Astrocyte (in vitro differentiated cells and primary cell): ENCODE data around the gene MIDN. TPM values are rescaled to one million over a fixed set of nuclear protein-coding genes. Genes with fewer than 3 reads are reported as not detected.
A peak's percentile ranks its signal among the peaks of the same experiment; 100 is the strongest.

ENCODE experiments used
- DNase-seq: peaks from one replicate; pipeline ENCODE4 v3.0.0-alpha.2; 2010; ENCODE audit warnings: low read depth
- FAIRE-seq: peaks from 2 replicates; lab custom pipeline; 2011; peaks lifted over from hg19 to GRCh38; lab: Jason Lieb, UNC
- H2AFZ ChIP-seq: 2 replicates; pipeline ENCODE4 v1.6.0; 2012; ENCODE audit warnings: low read depth, low read length, inconsistent platforms
- H3K27ac ChIP-seq: 2 replicates; pipeline ENCODE4 v1.5.1; 2011; ENCODE audit warnings: low read depth, low read length, inconsistent platforms
- H3K27me3 ChIP-seq: 2 replicates; pipeline ENCODE4 v1.6.0; 2011; ENCODE audit warnings: low read length, inconsistent platforms; ENCODE audit not compliant: insufficient read depth
- H3K36me3 ChIP-seq: 2 replicates; pipeline ENCODE4 v1.5.1; 2011; ENCODE audit warnings: low read length, inconsistent platforms; ENCODE audit not compliant: insufficient read depth
- H3K4me1 ChIP-seq: 2 replicates; pipeline ENCODE4 v1.5.1; 2011; ENCODE audit warnings: low read length, inconsistent platforms; ENCODE audit not compliant: insufficient read depth
- H3K4me2 ChIP-seq: 2 replicates; pipeline ENCODE4 v1.6.0; 2012; ENCODE audit warnings: low read length, inconsistent platforms
- H3K4me3 ChIP-seq: 2 replicates; pipeline ENCODE4 v1.5.1; 2011; ENCODE audit warnings: low read depth, mild to moderate bottlenecking, low read length, inconsistent platforms; ENCODE audit not compliant: insufficient read depth
- H3K79me2 ChIP-seq: 2 replicates; pipeline ENCODE4 v1.6.0; 2012; ENCODE audit warnings: mild to moderate bottlenecking, low read length, inconsistent platforms; ENCODE audit not compliant: insufficient read depth
- H3K9ac ChIP-seq: 2 replicates; pipeline ENCODE4 v1.6.0; 2012; ENCODE audit warnings: mild to moderate bottlenecking, low read length, inconsistent platforms
- H3K9me3 ChIP-seq: 2 replicates; pipeline ENCODE4 v1.5.1; 2012; ENCODE audit warnings: low read depth, mild to moderate bottlenecking, low read length, inconsistent platforms; ENCODE audit not compliant: insufficient read depth
- H4K20me1 ChIP-seq: 2 replicates; pipeline ENCODE4 v1.6.0; 2012; ENCODE audit warnings: low read length, inconsistent platforms; ENCODE audit not compliant: insufficient read depth
- H3K27ac Mint-ChIP-seq: one replicate; pipeline ENCODE4 v1.8.0; 2021; ENCODE audit warnings: mild to moderate bottlenecking, mixed read lengths; ENCODE audit not compliant: unreplicated experiment
- H3K27me3 Mint-ChIP-seq: one replicate; pipeline ENCODE4 v1.8.0; 2021; ENCODE audit warnings: low read depth, mixed read lengths; ENCODE audit not compliant: unreplicated experiment
- H3K36me3 Mint-ChIP-seq: one replicate; pipeline ENCODE4 v1.8.0; 2021; ENCODE audit warnings: low read depth, mixed read lengths; ENCODE audit not compliant: unreplicated experiment
- H3K4me1 Mint-ChIP-seq: one replicate; pipeline ENCODE4 v1.8.0; 2021; ENCODE audit warnings: low read depth, mixed read lengths; ENCODE audit not compliant: unreplicated experiment
- H3K4me3 Mint-ChIP-seq: one replicate; pipeline ENCODE4 v1.8.0; 2021; ENCODE audit warnings: mild to moderate bottlenecking, moderate library complexity, mixed read lengths; ENCODE audit not compliant: unreplicated experiment
- H3K9me3 Mint-ChIP-seq: one replicate; pipeline ENCODE4 v1.8.0; 2021; ENCODE audit warnings: mild to moderate bottlenecking, mixed read lengths; ENCODE audit not compliant: unreplicated experiment
- CTCF ChIP-seq: IDR thresholded peaks from 2 replicates; pipeline ENCODE4 v1.5.1; 2011; ENCODE audit warnings: low read depth, mild to moderate bottlenecking, inconsistent platforms, low read length, moderate library complexity; ENCODE audit not compliant: insufficient read depth
- EZH2 ChIP-seq: IDR thresholded peaks from 2 replicates; pipeline ENCODE4 v1.6.1; 2012; ENCODE audit warnings: mild to moderate bottlenecking, low read length, inconsistent platforms; ENCODE audit not compliant: insufficient read depth
- total RNA-seq: library from RNA; stranded (reverse); gene quantifications from 2 replicates; pipeline ENCODE4 v1.2.1, GENCODE V29; 2021

Gene MIDN
- total RNA-seq, 1 donor from 2014 or later = 141 TPM

- Histone ChIP-seq H3K9me3 (no peaks in the 10 kb centered on the region), H3K27ac (no peak overlapping the region), H3K4me3 (no peak overlapping the region), H3K4me2 (no peak overlapping the region), H3K9ac (no peak overlapping the region), H4K20me1 (peaks cover 34% of the 10 kb centered on the region), H3K36me3 (peaks cover 11% of the 10 kb centered on the region), H3K27me3 (no peaks in the 10 kb centered on the region), H3K4me1 (peaks cover 24% of the 10 kb centered on the region), H3K79me2 (peaks cover 33% of the 10 kb centered on the region), H2AFZ (no peak overlapping the region)
- no peak for DNase-seq
- H3K4me1 Mint-ChIP-seq = peaks cover 10% of the 10 kb centered on the region
- H3K4me3 Mint-ChIP-seq = peak overlapping the region; percentile 9
- peak overlapping the region; percentile 15 for H3K27ac Mint-ChIP-seq
- TF ChIP-seq CTCF (no peak), EZH2 (no peak)
- no peaks in the 10 kb centered on the region for H3K27me3 Mint-ChIP-seq
- FAIRE-seq = no peak
- H3K36me3 Mint-ChIP-seq = peaks cover 5% of the 10 kb centered on the region
- no peaks in the 10 kb centered on the region for H3K9me3 Mint-ChIP-seq
Observed at GRCh38 chr19:1278074-1278473, 29.7 kb downstream of the MIDN start.

GRCh38 chr19:1278713-1279660, 30.6 kb downstream of the MIDN start:
- FAIRE-seq (no peak), DNase-seq (no peak)
- H4K20me1 ChIP-seq = peaks cover 25% of the 10 kb centered on the region
- H3K9me3 Mint-ChIP-seq = no peaks in the 10 kb centered on the region
- no peak overlapping the region for H2AFZ ChIP-seq
- H3K27me3 ChIP-seq = no peaks in the 10 kb centered on the region
- H3K4me3 ChIP-seq = no peak overlapping the region
- peaks cover 3% of the 10 kb centered on the region for H3K4me1 Mint-ChIP-seq
- H3K36me3 Mint-ChIP-seq = peaks cover 4% of the 10 kb centered on the region
- H3K9ac ChIP-seq = no peak overlapping the region
- no peak overlapping the region for H3K4me2 ChIP-seq
- H3K79me2 ChIP-seq = peaks cover 24% of the 10 kb centered on the region
- H3K27me3 Mint-ChIP-seq = no peaks in the 10 kb centered on the region
- H3K36me3 ChIP-seq = peaks cover 10% of the 10 kb centered on the region
- TF ChIP-seq EZH2 = no peak
- no peak for TF ChIP-seq CTCF
- H3K9me3 ChIP-seq = no peaks in the 10 kb centered on the region
- H3K27ac Mint-ChIP-seq = no peak overlapping the region
- no peak overlapping the region for H3K27ac ChIP-seq
- peaks cover 22% of the 10 kb centered on the region for H3K4me1 ChIP-seq
- H3K4me3 Mint-ChIP-seq = no peak overlapping the region
